PFSK-1 (cell line): ENCODE measurements around the gene PTGER3.

ENCODE experiments used
- FOXP2 ChIP-seq: optimal IDR thresholded peaks from 2 replicates; pipeline ENCODE3; 2011; ENCODE audit warnings: borderline replicate concordance, control low read depth, inconsistent platforms; ENCODE audit not compliant: insufficient read depth; ENCODE audit errors: extremely low read length, extremely low read depth
- POLR2AphosphoS5 ChIP-seq: IDR thresholded peaks from 2 replicates; pipeline ENCODE4 v1.6.1; 2012; ENCODE audit warnings: low read depth, mild to moderate bottlenecking, control low read depth, low read length, moderate library complexity
- REST ChIP-seq, 2 experiments: IDR thresholded peaks; 2 replicates each; pipeline versions ENCODE4 v1.6.1 to v1.8.0; 2011 to 2012; ENCODE audit warnings: low read depth in 2 of 2, low read length in 2 of 2, control low read depth in 1 of 2, inconsistent platforms in 1 of 2, mild to moderate bottlenecking in 1 of 2, moderate library complexity in 1 of 2; ENCODE audit not compliant: insufficient read depth in 1 of 2
- SIN3A ChIP-seq: IDR thresholded peaks from 2 replicates; pipeline ENCODE4 v1.6.1; 2012; ENCODE audit warnings: mild to moderate bottlenecking, low read length, moderate library complexity, borderline replicate concordance; ENCODE audit not compliant: insufficient read depth
- TAF1 ChIP-seq: IDR thresholded peaks from 2 replicates; pipeline ENCODE4 v1.6.1; 2012; ENCODE audit warnings: low read length, control low read depth, borderline replicate concordance; ENCODE audit not compliant: insufficient read depth

Gene PTGER3

GRCh38 chr1:71053758-71054157 is 6.1 kb upstream of the PTGER3 start:
- TF ChIP-seq FOXP2: no peak
- no peak for TF ChIP-seq POLR2AphosphoS5
- no peak for TF ChIP-seq TAF1
- no peak for TF ChIP-seq SIN3A
- no peak for TF ChIP-seq REST (IDR thresholded peaks at IDR 0.05; ENCODE audit: insufficient read depth in 1 of 2, low read depth in 2 of 2, low read length in 2 of 2)

GRCh38 chr1:71053146-71053545 is 5.5 kb upstream of the PTGER3 start:
- TF ChIP-seq SIN3A: no peak
- no peak for TF ChIP-seq TAF1
- no peak for TF ChIP-seq POLR2AphosphoS5
- no peak for TF ChIP-seq REST (IDR thresholded peaks at IDR 0.05; ENCODE audit: insufficient read depth in 1 of 2, low read depth in 2 of 2, low read length in 2 of 2)
- TF ChIP-seq FOXP2: no peak

GRCh38 chr1:71049951-71050598 is 2.5 kb upstream of the PTGER3 start:
- TF ChIP-seq FOXP2: no peak
- no peak for TF ChIP-seq TAF1
- no peak for TF ChIP-seq SIN3A
- TF ChIP-seq REST (IDR thresholded peaks at IDR 0.05; ENCODE audit: insufficient read depth in 1 of 2, low read depth in 2 of 2, low read length in 2 of 2): no peak
- TF ChIP-seq POLR2AphosphoS5: no peak

GRCh38 chr1:71046891-71047634 is 553 bp downstream of the PTGER3 start:
- no peak for TF ChIP-seq POLR2AphosphoS5
- TF ChIP-seq REST (IDR thresholded peaks at IDR 0.05; ENCODE audit: insufficient read depth in 1 of 2, low read depth in 2 of 2, low read length in 2 of 2): no peak
- TF ChIP-seq SIN3A: no peak
- no peak for TF ChIP-seq TAF1
- no peak for TF ChIP-seq FOXP2
